HG03139 (cell line): ENCODE measurements around the gene ERCC1.
A peak's percentile ranks its signal among the peaks of the same experiment; 100 is the strongest.
"Not testable (repeated sequence)": the region's sequence is repeated elsewhere in the genome, so short reads cannot be mapped to it uniquely, and the experiment has no call there.

Experiments
- ATAC-seq: cut with Tn5 transposase; IDR thresholded peaks from one replicate; pipeline ENCODE4 v1.9.1; 2021; ENCODE audit not compliant: unreplicated experiment

The ERCC1 gene

GRCh38 chr19:45455707-45456499, 32.2 kb upstream of the ERCC1 start:
- no peak for ATAC-seq

- ATAC-seq: no peak
Observed at GRCh38 chr19:45451850-45452387, 28.2 kb upstream of the ERCC1 start.

- no peak for ATAC-seq
Observed at GRCh38 chr19:45451131-45451849, 27.6 kb upstream of the ERCC1 start.

GRCh38 chr19:45450012-45450333, 26.3 kb upstream of the ERCC1 start:
- peak; percentile 11 for ATAC-seq

GRCh38 chr19:45448887-45449299, 25.2 kb upstream of the ERCC1 start:
- no peak for ATAC-seq

GRCh38 chr19:45448425-45448756, 24.7 kb upstream of the ERCC1 start:
- no peak for ATAC-seq

GRCh38 chr19:45446944-45447343, 23.2 kb upstream of the ERCC1 start:
- no peak for ATAC-seq

- no peak for ATAC-seq
Observed at GRCh38 chr19:45446295-45446694, 22.6 kb upstream of the ERCC1 start.

GRCh38 chr19:45445139-45445538, 21.4 kb upstream of the ERCC1 start:
- no peak for ATAC-seq

- peak; percentile 48 for ATAC-seq
Observed at GRCh38 chr19:45444318-45445041, 20.8 kb upstream of the ERCC1 start.

- ATAC-seq: no peak
Observed at GRCh38 chr19:45443462-45444317, 20.0 kb upstream of the ERCC1 start.

GRCh38 chr19:45442778-45443461, 19.2 kb upstream of the ERCC1 start:
- ATAC-seq: no peak

GRCh38 chr19:45442408-45442777, 18.7 kb upstream of the ERCC1 start:
- no peak for ATAC-seq

- ATAC-seq: no peak
Observed at GRCh38 chr19:45440873-45441654, 17.3 kb upstream of the ERCC1 start.

- ATAC-seq: no peak
Observed at GRCh38 chr19:45440259-45440638, 16.5 kb upstream of the ERCC1 start.

- ATAC-seq: peak; percentile 47
Observed at GRCh38 chr19:45439569-45440258, 16.0 kb upstream of the ERCC1 start.

GRCh38 chr19:45439190-45439568, 15.5 kb upstream of the ERCC1 start:
- ATAC-seq: no peak

- no peak for ATAC-seq
Observed at GRCh38 chr19:45437328-45437727, 13.6 kb upstream of the ERCC1 start.

- ATAC-seq: not testable (repeated sequence)
Observed at GRCh38 chr19:45432543-45432942, 8.8 kb upstream of the ERCC1 start.
